GM10266 (cell line): Measurements from ENCODE around the gene UQCR10.
"Not testable (repeated sequence)": the region's sequence is repeated elsewhere in the genome, so short reads cannot be mapped to it uniquely, and the experiment has no call there.

Source experiments
- DNase-seq: peaks from one replicate; pipeline ENCODE4 v3.0.0; 2012; ENCODE audit errors: extremely low spot score
- TF ChIP-seq, protein P1 (sequence below): IDR thresholded peaks from 2 replicates; pipeline ENCODE4 v1.5.1; 2012; ENCODE audit warnings: mild to moderate bottlenecking, low read depth; ENCODE audit not compliant: control insufficient read depth, insufficient read depth; ENCODE audit errors: missing control alignments

The UQCR10 gene

GRCh38 chr22:29753808-29754657, 13.1 kb upstream of the UQCR10 start:
- DNase-seq: no peak
- TF ChIP-seq, protein P1, sequence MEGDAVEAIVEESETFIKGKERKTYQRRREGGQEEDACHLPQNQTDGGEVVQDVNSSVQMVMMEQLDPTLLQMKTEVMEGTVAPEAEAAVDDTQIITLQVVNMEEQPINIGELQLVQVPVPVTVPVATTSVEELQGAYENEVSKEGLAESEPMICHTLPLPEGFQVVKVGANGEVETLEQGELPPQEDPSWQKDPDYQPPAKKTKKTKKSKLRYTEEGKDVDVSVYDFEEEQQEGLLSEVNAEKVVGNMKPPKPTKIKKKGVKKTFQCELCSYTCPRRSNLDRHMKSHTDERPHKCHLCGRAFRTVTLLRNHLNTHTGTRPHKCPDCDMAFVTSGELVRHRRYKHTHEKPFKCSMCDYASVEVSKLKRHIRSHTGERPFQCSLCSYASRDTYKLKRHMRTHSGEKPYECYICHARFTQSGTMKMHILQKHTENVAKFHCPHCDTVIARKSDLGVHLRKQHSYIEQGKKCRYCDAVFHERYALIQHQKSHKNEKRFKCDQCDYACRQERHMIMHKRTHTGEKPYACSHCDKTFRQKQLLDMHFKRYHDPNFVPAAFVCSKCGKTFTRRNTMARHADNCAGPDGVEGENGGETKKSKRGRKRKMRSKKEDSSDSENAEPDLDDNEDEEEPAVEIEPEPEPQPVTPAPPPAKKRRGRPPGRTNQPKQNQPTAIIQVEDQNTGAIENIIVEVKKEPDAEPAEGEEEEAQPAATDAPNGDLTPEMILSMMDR: no peak

DNA sequence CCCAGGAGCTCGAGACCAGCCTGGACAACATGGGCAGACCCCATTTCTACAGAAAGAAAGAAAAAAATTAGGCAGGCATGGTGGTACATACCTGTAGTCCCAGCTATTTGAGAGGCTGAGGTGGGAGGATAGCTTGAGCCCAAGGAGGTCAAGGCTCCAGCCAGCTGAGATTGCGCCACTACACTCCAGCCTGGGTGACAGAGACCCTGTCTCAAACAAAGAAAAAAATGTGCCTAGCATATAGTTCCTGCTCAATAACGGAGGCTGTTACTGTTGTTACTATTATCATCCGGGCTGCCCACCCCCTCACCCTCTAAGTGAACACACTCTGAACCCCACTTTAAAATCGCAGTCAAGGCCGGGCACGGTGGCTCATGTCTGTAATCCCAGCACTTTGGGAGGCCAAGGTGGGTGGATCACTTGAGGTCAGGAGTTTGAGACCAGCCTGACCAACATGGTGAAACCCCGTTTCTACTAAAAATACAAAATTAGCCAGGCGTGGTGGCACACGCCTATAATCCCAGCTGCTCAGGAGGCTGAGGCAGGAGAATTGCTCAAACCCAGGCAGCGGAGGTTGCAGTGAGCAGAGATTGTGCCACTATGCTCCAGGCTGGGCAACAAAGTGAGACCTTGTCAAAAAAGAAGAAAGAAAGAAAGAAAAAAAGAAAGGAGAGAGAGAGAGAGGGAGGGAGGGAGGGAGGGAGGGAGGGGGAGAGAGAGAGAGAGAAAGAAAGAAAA, 12.3 kb upstream of the UQCR10 start:
- not testable (repeated sequence) for DNase-seq

DNA sequence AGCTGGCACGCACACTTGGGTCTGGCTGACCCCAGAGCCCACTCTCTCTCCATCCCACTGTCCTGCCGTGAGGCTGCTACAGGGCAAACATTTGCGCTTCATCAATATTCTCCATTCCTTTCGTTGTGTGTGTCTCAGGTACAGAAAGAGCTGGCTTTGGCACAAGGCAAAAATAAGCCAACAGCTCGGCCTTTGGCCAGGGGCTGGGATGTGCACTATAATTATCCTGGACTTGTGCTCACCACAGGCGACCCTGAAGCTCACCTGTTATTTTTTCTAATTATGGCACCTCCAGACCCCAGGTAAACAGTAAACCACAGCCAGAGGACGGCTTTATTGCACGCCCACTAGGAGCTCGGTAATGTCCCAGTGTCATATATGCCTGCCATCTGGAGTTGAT, 11.3 kb upstream of the UQCR10 start:
- TF ChIP-seq, protein P1: no peak
- DNase-seq: no peak

DNA sequence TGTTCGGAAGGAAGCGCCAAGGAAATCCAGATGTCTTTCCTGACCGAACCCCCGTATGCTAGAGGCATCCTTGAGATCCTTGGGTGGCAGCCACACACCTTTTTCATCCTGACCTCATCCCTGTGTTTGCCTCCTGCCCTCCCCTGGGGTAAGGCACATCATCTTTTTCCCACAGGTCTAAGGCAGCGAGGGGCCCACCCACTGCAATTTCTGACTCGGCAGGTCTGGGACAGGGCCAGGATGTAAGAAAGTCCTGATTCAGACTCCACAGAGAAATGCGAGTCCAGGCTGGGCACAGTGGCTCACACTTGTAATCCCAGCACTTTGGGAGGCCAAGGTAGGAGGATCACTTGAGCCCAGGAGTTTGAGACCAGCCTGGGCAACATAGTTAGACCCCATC, 10.8 kb upstream of the UQCR10 start:
- no peak for DNase-seq
- TF ChIP-seq, protein P1: no peak

- TF ChIP-seq, protein P1: no peak
- no peak for DNase-seq
These were observed 10.1 kb upstream of the UQCR10 start for GRCh38 chr22:29757096-29757495.

DNA sequence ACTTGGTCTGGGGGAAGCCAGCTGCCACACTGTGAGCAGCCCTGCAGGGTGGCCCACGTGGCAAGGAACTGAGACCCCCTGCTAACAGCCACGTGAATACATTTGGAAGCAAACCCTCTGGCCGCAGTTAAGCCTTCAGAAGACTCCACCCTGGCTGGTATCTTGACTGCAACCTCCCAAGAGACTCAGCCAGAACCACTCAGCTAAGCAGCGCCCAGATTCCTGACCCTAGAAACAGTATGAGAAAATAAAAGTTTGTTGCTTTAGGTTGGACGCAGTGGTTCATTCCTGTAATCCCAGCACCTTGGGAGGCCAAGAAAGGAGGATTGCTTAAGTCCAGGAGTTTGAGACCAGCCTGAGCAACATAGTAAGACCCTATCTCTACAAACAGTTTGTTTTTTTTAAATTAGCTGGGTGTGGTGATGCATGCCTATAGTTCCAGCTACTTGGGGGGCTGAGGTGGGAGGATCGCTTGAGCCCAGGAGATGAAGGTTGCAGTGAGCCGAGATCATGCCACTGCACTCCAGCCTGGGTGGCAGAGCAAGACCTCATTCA, 9.0 kb upstream of the UQCR10 start:
- DNase-seq: no peak
- TF ChIP-seq, protein P1: no peak

- no peak for DNase-seq
- TF ChIP-seq, protein P1: no peak
These were observed 8.2 kb upstream of the UQCR10 start for GRCh38 chr22:29758959-29759358.
